HEK293 (cell line): ENCODE measurements around the gene CDKAL1.
"Not testable (repeated sequence)": the region's sequence is repeated elsewhere in the genome, so short reads cannot be mapped to it uniquely, and the experiment has no call there.

Experiments used
- CTCF ChIA-PET: fragments of 350-600 bp; formaldehyde crosslinking; extraction: SDS; loops from one replicate; lab custom pipeline; 2021; ENCODE audit warnings: antibody characterized with exemption; lab: Yijun Ruan, JAX
- POLR2A ChIA-PET: fragments of 300-600 bp; formaldehyde crosslinking; extraction: SDS; loops from one replicate; lab custom pipeline; 2020; ENCODE audit warnings: antibody characterized with exemption, inconsistent platforms; lab: Yijun Ruan, JAX
- H3K27ac ChIP-seq: fragments of 200-500 bp; sonication (Bioruptor generic); 2 replicates; pipeline ENCODE4 v1.5.1; 2014; ENCODE audit warnings: low read depth, low read length, control low read depth, inconsistent platforms; ENCODE audit errors: extremely low read depth
- H3K36me3 ChIP-seq, 2 experiments: fragments of 200-500 bp in 1 of 2; sonication (Bioruptor generic) in 1 of 2; 1 replicate in 1 of 2; 2 replicates in 1 of 2; pipeline ENCODE4 v1.5.1; 2014 to 2017; ENCODE audit warnings: inconsistent platforms in 2 of 2, low read length in 2 of 2; ENCODE audit not compliant: control insufficient read depth in 2 of 2, insufficient read depth in 1 of 2
- H3K4me1 ChIP-seq: fragments of 200-500 bp; sonication (Bioruptor generic); 2 replicates; pipeline ENCODE4 v1.5.1; 2014; ENCODE audit warnings: mild to moderate bottlenecking, low read length, inconsistent platforms; ENCODE audit not compliant: control insufficient read depth, insufficient read depth
- H3K4me3 ChIP-seq: 2 replicates; pipeline ENCODE4 v1.5.1; 2011; ENCODE audit warnings: low read depth, mild to moderate bottlenecking, control low read depth, low read length, moderate library complexity
- H3K9me3 ChIP-seq: fragments of 200-500 bp; sonication (Bioruptor generic); 2 replicates; pipeline ENCODE4 v1.5.1; 2014; ENCODE audit warnings: low read depth, low read length, inconsistent platforms; ENCODE audit not compliant: control insufficient read depth, insufficient read depth
- FEZF1 ChIP-seq: fragments of 450-650 bp; formaldehyde crosslinking; IDR thresholded peaks from 2 replicates; pipeline ENCODE4 v1.5.1; 2016; ENCODE audit warnings: missing biosample characterization, missing genetic modification characterization
- OSR2 ChIP-seq: fragments of 450-650 bp; formaldehyde crosslinking; IDR thresholded peaks from 2 replicates; pipeline ENCODE4 v1.5.1; 2016; ENCODE audit warnings: missing biosample characterization, missing genetic modification characterization
- PRDM6 ChIP-seq: fragments of 450-650 bp; formaldehyde crosslinking; IDR thresholded peaks from 2 replicates; pipeline ENCODE4 v1.5.1; 2017; ENCODE audit warnings: missing biosample characterization, missing genetic modification characterization
- SCRT2 ChIP-seq: fragments of 450-650 bp; formaldehyde crosslinking; IDR thresholded peaks from 2 replicates; pipeline ENCODE4 v1.5.1; 2016; ENCODE audit warnings: missing biosample characterization, missing genetic modification characterization
- SETDB1 ChIP-seq: IDR thresholded peaks from one replicate; pipeline ENCODE4 v1.6.1; 2017; ENCODE audit warnings: mild to moderate bottlenecking, low read length, moderate library complexity, mixed read lengths; ENCODE audit not compliant: insufficient read length
- WT1 ChIP-seq: fragments of 450-650 bp; formaldehyde crosslinking; IDR thresholded peaks from 2 replicates; pipeline ENCODE4 v1.5.1; 2016; ENCODE audit warnings: missing biosample characterization, missing genetic modification characterization
- ZNF121 ChIP-seq: fragments of 450-650 bp; formaldehyde crosslinking; IDR thresholded peaks from 2 replicates; pipeline ENCODE4 v1.5.1; 2016; ENCODE audit warnings: missing biosample characterization, missing genetic modification characterization
- ZNF155 ChIP-seq: fragments of 450-650 bp; formaldehyde crosslinking; IDR thresholded peaks from 2 replicates; pipeline ENCODE4 v1.5.1; 2016; ENCODE audit warnings: missing biosample characterization, missing genetic modification characterization
- ZNF157 ChIP-seq: fragments of 450-650 bp; formaldehyde crosslinking; IDR thresholded peaks from 2 replicates; pipeline ENCODE4 v1.5.1; 2016; ENCODE audit warnings: missing biosample characterization, missing genetic modification characterization
- ZNF2 ChIP-seq: fragments of 450-650 bp; formaldehyde crosslinking; IDR thresholded peaks from 2 replicates; pipeline ENCODE4 v1.5.1; 2016; ENCODE audit warnings: missing biosample characterization, missing genetic modification characterization
- ZNF366 ChIP-seq: fragments of 450-650 bp; formaldehyde crosslinking; conservative IDR thresholded peaks from 2 replicates; pipeline ENCODE4 v1.5.1; 2016; ENCODE audit warnings: missing biosample characterization, missing genetic modification characterization
- ZNF37A ChIP-seq: fragments of 450-650 bp; IDR thresholded peaks from 2 replicates; pipeline ENCODE4 v1.5.1; 2018; ENCODE audit warnings: missing biosample characterization, missing genetic modification characterization
- ZNF48 ChIP-seq: fragments of 450-650 bp; formaldehyde crosslinking; IDR thresholded peaks from 2 replicates; pipeline ENCODE4 v1.5.1; 2016; ENCODE audit warnings: missing biosample characterization, missing genetic modification characterization
- ZNF639 ChIP-seq: fragments of 450-650 bp; formaldehyde crosslinking; IDR thresholded peaks from 2 replicates; pipeline ENCODE4 v1.5.1; 2016; ENCODE audit warnings: missing biosample characterization, missing genetic modification characterization
- ZNF76 ChIP-seq: fragments of 450-650 bp; formaldehyde crosslinking; IDR thresholded peaks from 2 replicates; pipeline ENCODE4; 2016; ENCODE audit warnings: low read depth, missing biosample characterization, missing genetic modification characterization, borderline replicate concordance
- ZSCAN23 ChIP-seq: fragments of 450-650 bp; formaldehyde crosslinking; IDR thresholded peaks from 2 replicates; pipeline ENCODE4 v1.5.1; 2016; ENCODE audit warnings: missing biosample characterization, missing genetic modification characterization

The CDKAL1 gene

GRCh38 chr6:20751293-20751935, 217.2 kb downstream of the CDKAL1 start:
- Histone ChIP-seq H3K4me3 (no peak overlapping the region), H3K4me1 (peaks cover 12% of the 10 kb centered on the region), H3K36me3 (no peaks in the 10 kb centered on the region; a peak in 1 of 3 replicates), H3K9me3 (no peaks in the 10 kb centered on the region), H3K27ac (no peak overlapping the region)
- TF ChIP-seq ZNF76 (tag by site-specific recombination) (no peak), PRDM6 (tag by site-specific recombination) (peak; percentile 19; the same call in 1 of the 2 replicates), ZNF2 (tag by site-specific recombination) (no peak), FEZF1 (tag by site-specific recombination) (peak; percentile 78), ZNF121 (no peak), ZNF48 (tag by site-specific recombination) (no peak), ZNF37A (tag by site-specific recombination) (no peak), ZSCAN23 (tag by site-specific recombination) (no peak), WT1 (tag by site-specific recombination) (0 out of 2 replicates have a peak, but pooled peaks have one; percentile 23), ZNF155 (tag by site-specific recombination) (no peak), OSR2 (tag by site-specific recombination) (peak; percentile 66; the same call in 1 of the 2 replicates), ZNF639 (tag by site-specific recombination) (no peak), SETDB1 (no peak)
- CTCF ChIA-PET: no interaction called here
- POLR2A ChIA-PET: interaction anchor here (0.7 to 1.3 kb wide), 2 partner anchors 842 kb away, joined by 7 read pairs; partner anchors contain the start of gene SOX4

- CTCF ChIA-PET: no interaction called here
- TF ChIP-seq ZNF157 (tag by site-specific recombination) (no peak), SCRT2 (tag by site-specific recombination) (peak; percentile 71)
- H3K4me1 ChIP-seq: peaks cover 10% of the 10 kb centered on the region
- POLR2A ChIA-PET: no interaction called here
- no peak overlapping the region for H3K27ac ChIP-seq
- no peak overlapping the region for H3K4me3 ChIP-seq
- H3K9me3 ChIP-seq: no peaks in the 10 kb centered on the region
- H3K36me3 ChIP-seq: no peaks in the 10 kb centered on the region; a peak in 1 of 3 replicates
Observed at GRCh38 chr6:20755631-20756030, 221.4 kb downstream of the CDKAL1 start.

- H3K9me3 ChIP-seq, H3K4me1 ChIP-seq, H3K27ac ChIP-seq, H3K4me3 ChIP-seq, H3K36me3 ChIP-seq, POLR2A ChIA-PET: not testable (repeated sequence)
- CTCF ChIA-PET: interaction anchor here (0.6 kb wide), 1 partner anchor 334 kb away, joined by 3 read pairs; no protein-coding TSS in a partner anchor
- TF ChIP-seq ZNF366 (tag by site-specific recombination): peak; percentile 81
Observed at GRCh38 chr6:20756584-20757147, 222.4 kb downstream of the CDKAL1 start.
